AG20443 (cell line): Measurements from ENCODE around the gene NT5C1A.

Source experiments
- DNase-seq: peaks from one replicate; pipeline ENCODE4 v3.0.0; 2012; ENCODE audit warnings: low spot score, mixed read lengths

The NT5C1A gene

GRCh38 chr1:39689635-39690034 lies 17.7 kb upstream of the NT5C1A start:
- DNase-seq, result no peak

GRCh38 chr1:39689214-39689613 lies 17.3 kb upstream of the NT5C1A start:
- no peak for DNase-seq

- no peak for DNase-seq
Observed at GRCh38 chr1:39688706-39689105, 16.8 kb upstream of the NT5C1A start.

- no peak for DNase-seq
Observed at GRCh38 chr1:39687243-39687642, 15.3 kb upstream of the NT5C1A start.

GRCh38 chr1:39685071-39685470 lies 13.2 kb upstream of the NT5C1A start:
- no peak for DNase-seq

GRCh38 chr1:39684313-39684664 lies 12.4 kb upstream of the NT5C1A start:
- DNase-seq, result no peak

- no peak for DNase-seq
Observed at GRCh38 chr1:39683591-39684312, 11.8 kb upstream of the NT5C1A start.

GRCh38 chr1:39681999-39682398 lies 10.1 kb upstream of the NT5C1A start:
- no peak for DNase-seq

GRCh38 chr1:39681294-39681693 lies 9.4 kb upstream of the NT5C1A start:
- no peak for DNase-seq

- no peak for DNase-seq
Observed at GRCh38 chr1:39680751-39681150, 8.8 kb upstream of the NT5C1A start.

GRCh38 chr1:39679821-39680220 lies 7.9 kb upstream of the NT5C1A start:
- DNase-seq, result no peak

- no peak for DNase-seq
Observed at GRCh38 chr1:39678889-39679288, 7.0 kb upstream of the NT5C1A start.

- DNase-seq, result no peak
Observed at GRCh38 chr1:39677645-39678044, 5.7 kb upstream of the NT5C1A start.

- no peak for DNase-seq
Observed at GRCh38 chr1:39676948-39677548, 5.1 kb upstream of the NT5C1A start.

- no peak for DNase-seq
Observed at GRCh38 chr1:39675220-39675619, 3.3 kb upstream of the NT5C1A start.

- DNase-seq, result no peak
Observed at GRCh38 chr1:39673215-39673614, 1.3 kb upstream of the NT5C1A start.

- no peak for DNase-seq
Observed at GRCh38 chr1:39672551-39672947, 642 bp upstream of the NT5C1A start.

- DNase-seq, result peak; percentile 42
Observed at GRCh38 chr1:39671433-39671792, 494 bp downstream of the NT5C1A start.

GRCh38 chr1:39670689-39671088 lies 1.2 kb downstream of the NT5C1A start:
- DNase-seq, result no peak

- DNase-seq, result no peak
Observed at GRCh38 chr1:39668894-39669293, 3.0 kb downstream of the NT5C1A start.

- no peak for DNase-seq
Observed at GRCh38 chr1:39668111-39668510, 3.8 kb downstream of the NT5C1A start.

- no peak for DNase-seq
Observed at GRCh38 chr1:39666772-39667171, 5.1 kb downstream of the NT5C1A start.

- no peak for DNase-seq
Observed at GRCh38 chr1:39663559-39663958, 8.3 kb downstream of the NT5C1A start.

- DNase-seq, result no peak
Observed at GRCh38 chr1:39662861-39663260, 9.0 kb downstream of the NT5C1A start.
